Ovary (tissue), 9 donors: Measurements from ENCODE around the gene PNPLA5. TPM values are rescaled to one million over a fixed set of nuclear protein-coding genes. Genes with fewer than 3 reads are reported as not detected.
"Not testable (repeated sequence)": the region's sequence is repeated elsewhere in the genome, so short reads cannot be mapped to it uniquely, and the experiment has no call there.

Experiments used
- DNase-seq, 5 donors: peaks; one replicate each; pipeline ENCODE4 v3.0.0-alpha.2; 2019 to 2020
- H3K27ac ChIP-seq, 2 donors: fragments of 200-600 bp; one replicate each; pipeline versions ENCODE4 v1.5.1 to v1.8.0; 2019 to 2022
- H3K27me3 ChIP-seq: fragments of 200-600 bp; one replicate; pipeline ENCODE4 v1.8.0; 2022
- H3K36me3 ChIP-seq: fragments of 200-600 bp; sonication (generic); one replicate; pipeline ENCODE4 v1.5.1; 2019
- H3K4me1 ChIP-seq: one replicate; pipeline ENCODE4 v1.8.1; 2013; ENCODE audit warnings: mild to moderate bottlenecking, moderate library complexity; ENCODE audit not compliant: insufficient read depth
- H3K4me3 ChIP-seq: fragments of 200-600 bp; sonication (generic); one replicate; pipeline ENCODE4 v1.5.1; 2017
- H3K9me3 ChIP-seq, 2 donors: fragments of 200-600 bp in 1 of 2; sonication (generic) in 1 of 2; one replicate each; pipeline versions ENCODE4 v1.5.1 to v1.8.1; 2013 to 2019; ENCODE audit warnings: mild to moderate bottlenecking in 1 of 2, moderate library complexity in 1 of 2
- EP300 ChIP-seq: sonication (generic); formaldehyde crosslinking; IDR thresholded peaks from one replicate; pipeline ENCODE4 v1.6.1; 2017; ENCODE audit warnings: antibody characterized with exemption
- POLR2A ChIP-seq: fragments of 450-650 bp; IDR thresholded peaks from one replicate; pipeline ENCODE4 v1.6.1; 2017; ENCODE audit warnings: antibody characterized with exemption, mild to moderate bottlenecking, moderate library complexity
- WGBS, 3 donors: extraction: QIAGEN DNeasy Blood & Tissue Kit in 1 of 3; methylation state at CpG; one replicate each; pipeline versions ENCODE4 v1.1.5 to v1.1.7; 2013 to 2017; 5-methylcytosine and 5-hydroxymethylcytosine counted together
- intact Hi-C, 4 donors: fragments of 100-400 bp; cut with DNase I; formaldehyde crosslinking; loops; one replicate each; pipeline versions ENCODE4 v1.11.0 to v1.15.1; 2022 to 2023
- polyA plus RNA-seq, 2 donors: library from polyadenylated mRNA; stranded (reverse); fragments of 200-250 nt in 1 of 2; fragments of 350-450 nt in 1 of 2; fragmentation: Illumina TruSeq in 1 of 2; extraction: RNeasy Lipid Tissue Mini Kit (QIAGEN cat#74804) in 1 of 2; gene quantifications; one replicate each; pipeline ENCODE4 v1.2.3, GENCODE V29; 2013 to 2014
- total RNA-seq, 7 donors: library from RNA; depleted of rRNA in 2 of 7; stranded (reverse); fragments of >200 nt in 2 of 7; fragmentation: NEBNext Ultra II Directional in 3 of 7; extraction: Animal tissue kit (Norgen Biotek cat#: 25700) in 3 of 7; gene quantifications; one replicate each; pipeline versions ENCODE4 v1.1.0 to v1.2.4, GENCODE V29; 2016 to 2023
- TF ChIP-seq, protein P1 (sequence below), 3 donors: fragments of 450-650 bp in 2 of 3; fragments of 200-600 bp in 1 of 3; IDR thresholded peaks; one replicate each; pipeline versions ENCODE4 v1.5.1 to v1.8.0; 2016 to 2022; ENCODE audit warnings: antibody characterized with exemption in 3 of 3, mild to moderate bottlenecking in 1 of 3
- donor health status: DM: no; HTN: no; CAD: no; lungs with moderate emphysema.
- donor health status: DM: no; HTN: no; CAD: no.
- donor health status: Bipolar disorder and iron deficiency.
- donor health status: DM: yes; HTN: yes; CAD: no.
- donor health status: DM: no; HTN: no; CAD: no.
- donor health status: DM: yes; HTN: yes; CAD: no.

The PNPLA5 gene
- total and polyA plus RNA-seq, 9 donors: 0.10 TPM; not detected in 8

- Histone ChIP-seq H3K27me3 (no peaks in the 10 kb centered on the region), H3K36me3 (no peaks in the 10 kb centered on the region), H3K4me3 (no peak overlapping the region), H3K27ac (no peak overlapping the region), H3K4me1 (no peaks in the 10 kb centered on the region), H3K9me3 (no peaks in the 10 kb centered on the region)
- TF ChIP-seq EP300 (no peak), POLR2A (no peak)
- TF ChIP-seq, protein P1, sequence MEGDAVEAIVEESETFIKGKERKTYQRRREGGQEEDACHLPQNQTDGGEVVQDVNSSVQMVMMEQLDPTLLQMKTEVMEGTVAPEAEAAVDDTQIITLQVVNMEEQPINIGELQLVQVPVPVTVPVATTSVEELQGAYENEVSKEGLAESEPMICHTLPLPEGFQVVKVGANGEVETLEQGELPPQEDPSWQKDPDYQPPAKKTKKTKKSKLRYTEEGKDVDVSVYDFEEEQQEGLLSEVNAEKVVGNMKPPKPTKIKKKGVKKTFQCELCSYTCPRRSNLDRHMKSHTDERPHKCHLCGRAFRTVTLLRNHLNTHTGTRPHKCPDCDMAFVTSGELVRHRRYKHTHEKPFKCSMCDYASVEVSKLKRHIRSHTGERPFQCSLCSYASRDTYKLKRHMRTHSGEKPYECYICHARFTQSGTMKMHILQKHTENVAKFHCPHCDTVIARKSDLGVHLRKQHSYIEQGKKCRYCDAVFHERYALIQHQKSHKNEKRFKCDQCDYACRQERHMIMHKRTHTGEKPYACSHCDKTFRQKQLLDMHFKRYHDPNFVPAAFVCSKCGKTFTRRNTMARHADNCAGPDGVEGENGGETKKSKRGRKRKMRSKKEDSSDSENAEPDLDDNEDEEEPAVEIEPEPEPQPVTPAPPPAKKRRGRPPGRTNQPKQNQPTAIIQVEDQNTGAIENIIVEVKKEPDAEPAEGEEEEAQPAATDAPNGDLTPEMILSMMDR (IDR thresholded peaks at IDR 0.05): no peak
- WGBS, 3 donors: 83 to 91% (median 88%) methylated on average over 5 of the region's 5 CpGs
- intact Hi-C loops: no loop called here
- no peak for DNase-seq
These were observed 22.0 kb downstream of the PNPLA5 start for GRCh38 chr22:43869799-43870198.

DNA sequence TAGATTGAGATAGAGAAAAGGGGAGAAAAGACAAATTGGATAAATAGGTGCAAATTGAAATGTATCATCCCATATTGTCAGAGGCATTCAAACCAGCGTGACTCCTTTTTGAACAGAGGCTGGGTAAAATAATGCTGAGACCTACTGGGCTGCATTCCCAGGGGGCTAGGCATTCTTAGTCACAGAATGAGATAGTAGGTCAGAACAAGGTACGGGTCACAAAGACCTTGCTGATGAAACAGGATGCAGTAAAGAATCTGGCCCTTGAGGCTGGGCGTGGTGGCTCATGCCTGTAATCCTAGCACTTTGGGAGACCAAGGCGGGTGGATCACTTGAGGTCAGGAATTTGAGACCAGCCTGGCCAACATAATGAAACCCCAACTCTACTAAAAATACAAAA, 22.8 kb downstream of the PNPLA5 start:
- H3K4me1 ChIP-seq, H3K27ac ChIP-seq, H3K27me3 ChIP-seq, intact Hi-C loops, H3K4me3 ChIP-seq, H3K9me3 ChIP-seq, H3K36me3 ChIP-seq: not testable (repeated sequence)
- peak in 1 of 5 donors; percentile 4 for DNase-seq
- WGBS, 3 donors: 74 to 78% (median 74%) methylated on average over 4 of the region's 4 CpGs

DNA sequence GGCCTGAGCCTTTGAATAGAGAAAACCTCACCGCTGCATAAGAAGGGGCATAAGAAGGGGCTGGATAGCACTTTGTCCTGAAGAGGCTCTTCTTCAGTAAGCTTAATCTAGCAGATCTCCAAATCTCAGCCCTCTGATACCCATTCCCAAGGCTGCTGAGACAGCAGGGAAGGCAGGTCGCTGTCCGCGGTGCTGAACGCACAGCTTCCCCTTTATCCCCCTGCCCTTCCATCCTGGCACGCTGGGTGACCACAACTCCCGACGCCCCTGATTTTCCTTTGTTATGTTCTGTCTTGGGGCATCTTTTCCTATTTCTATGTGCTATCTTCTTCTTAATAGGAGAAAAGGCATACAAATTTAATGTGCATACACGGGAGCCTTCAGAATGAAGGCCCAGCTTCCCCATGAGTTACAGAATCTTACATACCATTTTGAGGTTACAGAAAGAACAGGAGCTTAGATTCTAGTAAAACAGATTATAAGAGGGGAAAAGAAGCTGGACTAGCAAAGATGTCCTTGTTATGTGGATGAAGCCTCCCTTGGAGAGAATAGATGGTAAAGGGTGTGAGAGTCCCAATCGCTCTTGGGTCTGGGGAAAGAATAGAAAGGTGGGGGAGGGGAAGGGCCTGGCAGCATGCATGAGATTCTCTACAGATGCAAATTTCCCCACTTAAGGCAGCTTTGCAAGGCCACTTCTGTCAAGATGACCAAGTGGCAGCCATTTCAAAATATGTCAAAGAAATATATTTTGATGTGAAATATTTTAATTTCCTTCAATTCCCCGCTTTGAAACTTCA, 23.8 kb downstream of the PNPLA5 start:
- TF ChIP-seq, protein P1 (IDR thresholded peaks at IDR 0.05): no peak
- TF ChIP-seq POLR2A (no peak), EP300 (no peak)
- Histone ChIP-seq H3K27me3 (no peaks in the 10 kb centered on the region), H3K27ac (no peak overlapping the region), H3K9me3 (no peaks in the 10 kb centered on the region), H3K36me3 (no peaks in the 10 kb centered on the region), H3K4me1 (no peaks in the 10 kb centered on the region), H3K4me3 (no peak overlapping the region)
- 6 to 11% (median 9%) methylated on average over 11 of the region's 11 CpGs for WGBS, 3 donors
- intact Hi-C loops: no loop called here
- DNase-seq: peak; percentile 42 to 80 (median 72)

DNA sequence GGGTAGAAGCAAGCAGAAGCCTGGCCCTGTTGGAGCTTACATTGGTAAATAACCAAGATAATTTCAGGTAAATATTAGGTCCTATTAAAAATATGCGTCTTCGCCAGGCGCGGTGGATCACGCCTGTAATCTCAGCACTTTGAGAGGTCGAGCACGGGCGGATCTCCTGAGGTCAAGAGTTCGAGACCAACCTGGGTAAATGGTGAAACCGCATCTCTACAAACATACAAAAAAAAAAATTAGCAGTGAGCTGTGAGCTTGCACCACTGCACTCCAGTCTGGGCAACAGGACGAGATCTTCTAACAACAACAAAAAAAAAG, 29.0 kb downstream of the PNPLA5 start:
- H3K27me3 ChIP-seq: no peaks in the 10 kb centered on the region
- no peaks in the 10 kb centered on the region for H3K4me1 ChIP-seq
- no peak overlapping the region for H3K4me3 ChIP-seq
- H3K36me3 ChIP-seq: no peaks in the 10 kb centered on the region
- no peak for DNase-seq
- intact Hi-C loops: no loop called here
- TF ChIP-seq EP300 (no peak), POLR2A (no peak)
- TF ChIP-seq, protein P1 (IDR thresholded peaks at IDR 0.05): no peak
- 19 to 49% (median 30%) methylated on average over 11 of the region's 11 CpGs for WGBS, 3 donors
- H3K27ac ChIP-seq: no peak overlapping the region
- H3K9me3 ChIP-seq: no peaks in the 10 kb centered on the region

- no peak for TF ChIP-seq POLR2A
- TF ChIP-seq, protein P1 (IDR thresholded peaks at IDR 0.05): no peak
- TF ChIP-seq EP300: no peak
- Histone ChIP-seq H3K4me1 (no peaks in the 10 kb centered on the region), H3K27me3 (no peaks in the 10 kb centered on the region), H3K27ac (no peak within 1 kb of the TSS), H3K4me3 (no peak within 1 kb of the TSS), H3K36me3 (no peaks in the 10 kb centered on the region), H3K9me3 (no peaks in the 10 kb centered on the region)
- peak in 3 of 5 donors; percentile 29 to 59 (median 47) for DNase-seq
- intact Hi-C loops: no loop called here
- WGBS, 3 donors: 0 to 4% (median 1%) methylated on average over 34 to 121 of the region's 121 CpGs
These were observed 29.5 kb downstream of the PNPLA5 start, which contains the start of gene SULT4A1 for GRCh38 chr22:43862074-43862881. TSS of gene SULT4A1 (minus strand) at chr22:43862513. CDS start at chr22:43862382, 131 bp downstream.
